ENCODE measurements around the gene RBPMS2.

Gene RBPMS2

GRCh38 chr15:64717735-64718495 is 57.5 kb downstream of the RBPMS2 start:
- no peak for DNase-seq

GRCh38 chr15:64717130-64717529 is 58.3 kb downstream of the RBPMS2 start:
- DNase-seq, result no peak

- no peak for DNase-seq
These were observed 58.9 kb downstream of the RBPMS2 start for GRCh38 chr15:64716452-64716851.

GRCh38 chr15:64713592-64713991 is 61.8 kb downstream of the RBPMS2 start:
- no peak for DNase-seq

GRCh38 chr15:64712353-64712752 is 63.0 kb downstream of the RBPMS2 start:
- DNase-seq, result no peak

- no peak for DNase-seq
These were observed 64.5 kb downstream of the RBPMS2 start for GRCh38 chr15:64710676-64711428.

- no peak for DNase-seq
These were observed 69.1 kb downstream of the RBPMS2 start for GRCh38 chr15:64706011-64706911.

- no peak for DNase-seq
These were observed 70.4 kb downstream of the RBPMS2 start for GRCh38 chr15:64705006-64705405.

- DNase-seq, result no peak
These were observed 71.8 kb downstream of the RBPMS2 start for GRCh38 chr15:64703632-64703959.

GRCh38 chr15:64702816-64703631 is 72.4 kb downstream of the RBPMS2 start:
- peak; percentile 94 to 95 for DNase-seq

GRCh38 chr15:64701482-64702184 is 73.8 kb downstream of the RBPMS2 start:
- no peak for DNase-seq

- DNase-seq, result no peak
These were observed 74.3 kb downstream of the RBPMS2 start for GRCh38 chr15:64701051-64701450.

GRCh38 chr15:64699751-64700388 is 75.5 kb downstream of the RBPMS2 start:
- DNase-seq, result no peak

- no peak for DNase-seq
These were observed 76.6 kb downstream of the RBPMS2 start for GRCh38 chr15:64698823-64699222.

GRCh38 chr15:64697911-64698369 is 77.4 kb downstream of the RBPMS2 start:
- DNase-seq, result no peak

GRCh38 chr15:64696481-64696880 is 78.9 kb downstream of the RBPMS2 start:
- DNase-seq, result no peak

GRCh38 chr15:64695561-64695992 is 79.8 kb downstream of the RBPMS2 start:
- DNase-seq, result peak in 1 of 2 donors; percentile 71

- no peak for DNase-seq
These were observed 80.6 kb downstream of the RBPMS2 start for GRCh38 chr15:64694816-64695215.

GRCh38 chr15:64693134-64693533 is 82.3 kb downstream of the RBPMS2 start:
- peak in 1 of 2 donors; percentile 60 for DNase-seq

- peak in 1 of 2 donors; percentile 51 for DNase-seq
These were observed 83.4 kb downstream of the RBPMS2 start for GRCh38 chr15:64691896-64692565.
